Duodenal mucosa (tissue), 2 donors: ENCODE measurements around the gene KLK6.

Experiments used
- H3K27ac ChIP-seq: one replicate; pipeline ENCODE4 v1.7.0; 2013; ENCODE audit warnings: low read depth, low read length
- H3K27me3 ChIP-seq, 2 donors: one replicate each; pipeline ENCODE4 v1.7.0; 2013; ENCODE audit warnings: low read length in 2 of 2, control low read depth in 1 of 2; ENCODE audit not compliant: insufficient read depth in 2 of 2, control insufficient read depth in 1 of 2
- H3K36me3 ChIP-seq, 2 donors: one replicate each; pipeline ENCODE4 v1.7.0; 2013; ENCODE audit warnings: low read length in 2 of 2, control low read depth in 1 of 2; ENCODE audit not compliant: insufficient read depth in 2 of 2, control insufficient read depth in 1 of 2
- H3K4me1 ChIP-seq, 2 donors: one replicate each; pipeline ENCODE4 v1.7.0; 2013; ENCODE audit warnings: low read length in 2 of 2, control low read depth in 1 of 2; ENCODE audit not compliant: insufficient read depth in 2 of 2, control insufficient read depth in 1 of 2
- H3K4me3 ChIP-seq, 2 donors: one replicate each; pipeline ENCODE4 v1.7.0; 2013; ENCODE audit warnings: low read length in 2 of 2, low read depth in 1 of 2
- H3K9ac ChIP-seq, 2 donors: one replicate each; pipeline ENCODE4 v1.7.0; 2013; ENCODE audit warnings: low read length in 2 of 2, low read depth in 1 of 2
- H3K9me3 ChIP-seq, 2 donors: one replicate each; pipeline ENCODE4 v1.7.0; 2013; ENCODE audit warnings: low read length in 2 of 2, control low read depth in 1 of 2; ENCODE audit not compliant: control insufficient read depth in 1 of 2

KLK6 gene

DNA sequence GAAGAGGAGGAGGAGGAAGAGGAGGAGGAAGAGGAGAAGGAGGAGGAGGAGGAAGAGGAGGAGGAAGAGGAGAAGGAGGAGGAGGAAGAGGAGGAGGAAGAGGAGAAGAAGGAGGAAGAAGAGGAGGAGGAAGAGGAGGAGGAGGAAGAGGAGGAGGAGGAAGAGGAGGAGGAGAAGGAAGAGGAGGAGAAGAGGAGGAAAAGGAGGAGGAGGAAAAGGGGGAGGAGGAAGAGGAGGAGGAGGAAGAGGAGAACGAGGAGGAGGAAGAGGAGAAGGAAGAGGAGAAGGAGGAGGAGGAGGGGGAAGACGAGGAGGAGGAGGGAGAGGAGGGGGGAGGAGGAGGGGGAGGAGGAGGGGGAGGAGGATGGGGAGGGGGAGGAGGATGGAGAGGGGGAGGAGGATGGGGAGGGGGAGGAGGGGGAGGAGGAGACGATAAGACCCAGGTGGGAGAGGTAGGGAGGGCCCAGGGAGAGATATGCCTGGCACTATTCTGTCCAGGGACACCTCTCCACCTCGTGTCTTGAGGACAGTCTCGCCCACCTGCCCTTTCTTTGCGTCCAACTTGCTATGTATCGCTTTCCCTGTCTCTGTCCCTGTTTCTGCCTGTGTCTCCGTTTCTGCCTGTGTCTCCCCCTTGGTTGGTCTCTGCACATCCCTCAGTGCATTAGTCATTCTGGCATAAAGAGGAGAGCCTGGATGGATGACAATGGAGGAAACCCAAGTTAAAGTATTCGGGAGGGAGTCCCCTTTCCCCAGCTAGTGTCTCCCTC, 9.5 kb downstream of the KLK6 start:
- Histone ChIP-seq H3K4me3 (no peak overlapping the region), H3K9me3 (no peaks in the 10 kb centered on the region), H3K27me3 (no peaks in the 10 kb centered on the region), H3K36me3 (no peaks in the 10 kb centered on the region), H3K9ac (no peak overlapping the region), H3K4me1 (no peaks in the 10 kb centered on the region), H3K27ac (no peak overlapping the region)

GRCh38 chr19:50957587-50957986, 11.8 kb downstream of the KLK6 start:
- Histone ChIP-seq H3K4me3 (no peak overlapping the region), H3K36me3 (no peaks in the 10 kb centered on the region), H3K9me3 (no peaks in the 10 kb centered on the region), H3K9ac (no peak overlapping the region), H3K27me3 (no peaks in the 10 kb centered on the region), H3K4me1 (no peaks in the 10 kb centered on the region), H3K27ac (no peak overlapping the region)

GRCh38 chr19:50952910-50953309, 16.5 kb downstream of the KLK6 start, which contains the start of gene KLK5:
TSS of gene KLK5 (minus strand) at chr19:50953038. CDS start at chr19:50952657, 381 bp downstream.
- H3K36me3 ChIP-seq, result no peaks in the 10 kb centered on the region
- no peaks in the 10 kb centered on the region for H3K9me3 ChIP-seq
- no peak within 1 kb of the TSS for H3K9ac ChIP-seq
- H3K4me3 ChIP-seq, result no peak within 1 kb of the TSS
- H3K4me1 ChIP-seq, result no peaks in the 10 kb centered on the region
- H3K27ac ChIP-seq, result no peak within 1 kb of the TSS
- H3K27me3 ChIP-seq, result no peaks in the 10 kb centered on the region

DNA sequence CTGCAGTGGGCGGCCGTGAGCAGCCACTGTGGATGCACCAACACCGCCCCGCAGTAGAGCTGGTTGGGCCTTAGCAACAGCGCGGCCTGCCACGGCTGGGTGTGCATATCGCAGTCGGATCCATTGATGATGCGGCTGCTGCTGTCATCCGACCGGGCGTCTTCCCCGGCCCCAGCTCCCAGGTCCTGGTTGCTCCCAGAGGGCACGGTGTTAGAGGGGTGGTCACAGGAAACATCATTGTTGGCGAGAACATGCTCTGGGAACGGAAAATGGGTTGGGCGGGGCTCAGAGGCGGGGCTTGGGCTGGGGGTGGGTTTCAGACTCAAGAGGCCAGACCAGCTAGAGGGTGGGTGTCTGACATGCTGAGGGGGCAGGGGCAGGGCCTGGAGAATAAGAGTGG, 19.5 kb downstream of the KLK6 start:
- Histone ChIP-seq H3K36me3 (no peaks in the 10 kb centered on the region), H3K4me1 (no peaks in the 10 kb centered on the region), H3K9ac (no peak overlapping the region), H3K9me3 (no peaks in the 10 kb centered on the region), H3K4me3 (no peak overlapping the region), H3K27ac (no peak overlapping the region), H3K27me3 (no peaks in the 10 kb centered on the region)

DNA sequence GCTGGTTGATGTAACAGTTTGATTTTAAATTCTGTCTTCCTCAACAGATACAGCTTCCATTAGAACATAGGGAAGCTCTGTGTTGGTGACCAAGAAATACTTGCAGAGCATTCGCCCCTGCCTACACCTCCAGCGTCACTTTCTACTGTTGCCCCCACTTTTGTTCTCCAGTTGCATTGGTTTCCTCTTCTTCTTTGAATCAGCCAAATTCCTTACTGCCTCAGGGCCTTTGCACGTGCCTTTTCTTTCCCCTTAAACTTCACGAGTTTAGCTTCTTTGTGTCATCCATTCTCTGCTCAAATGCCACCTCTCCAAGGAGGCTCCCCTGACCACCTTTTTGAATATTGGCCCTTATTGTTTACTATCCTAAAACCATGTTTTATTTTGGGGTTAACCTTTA, 22.3 kb downstream of the KLK6 start:
- Histone ChIP-seq H3K4me1 (no peaks in the 10 kb centered on the region), H3K9ac (no peak overlapping the region), H3K4me3 (no peak overlapping the region), H3K27ac (no peak overlapping the region), H3K9me3 (no peaks in the 10 kb centered on the region), H3K27me3 (no peaks in the 10 kb centered on the region), H3K36me3 (no peaks in the 10 kb centered on the region)

DNA sequence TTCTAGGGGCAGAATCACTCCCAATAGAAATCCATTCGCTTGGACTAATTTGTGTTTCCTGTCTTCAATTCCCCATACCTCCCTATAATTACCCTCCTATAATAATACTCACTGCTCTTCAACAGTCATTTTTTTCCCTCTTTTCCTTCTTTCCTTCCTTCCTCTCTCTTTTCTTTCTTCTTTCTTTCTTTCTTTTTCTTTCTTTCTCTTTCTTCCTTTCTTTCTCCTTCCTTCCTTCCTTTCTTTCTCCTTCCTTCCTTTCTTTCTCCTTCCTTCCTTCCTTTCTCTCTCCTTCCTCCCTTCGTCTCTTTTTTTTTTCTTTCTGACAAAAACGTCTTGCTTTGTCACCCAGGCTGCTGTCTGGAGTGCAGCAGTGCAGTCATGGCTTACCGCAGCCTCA, 24.6 kb downstream of the KLK6 start:
- Histone ChIP-seq H3K36me3 (no peaks in the 10 kb centered on the region), H3K4me1 (no peaks in the 10 kb centered on the region), H3K9ac (no peak overlapping the region), H3K4me3 (no peak overlapping the region), H3K27me3 (no peaks in the 10 kb centered on the region), H3K27ac (no peak overlapping the region), H3K9me3 (no peaks in the 10 kb centered on the region)

GRCh38 chr19:50943074-50943828, 26.1 kb downstream of the KLK6 start:
- Histone ChIP-seq H3K27ac (no peak overlapping the region), H3K4me1 (no peaks in the 10 kb centered on the region), H3K9ac (no peak overlapping the region), H3K4me3 (no peak overlapping the region), H3K36me3 (no peaks in the 10 kb centered on the region), H3K9me3 (no peaks in the 10 kb centered on the region), H3K27me3 (no peaks in the 10 kb centered on the region)

- Histone ChIP-seq H3K4me3 (no peak overlapping the region), H3K27ac (no peak overlapping the region), H3K9ac (no peak overlapping the region), H3K36me3 (no peaks in the 10 kb centered on the region), H3K9me3 (no peaks in the 10 kb centered on the region), H3K27me3 (no peaks in the 10 kb centered on the region), H3K4me1 (no peaks in the 10 kb centered on the region)
These were observed 29.8 kb downstream of the KLK6 start for GRCh38 chr19:50939596-50939995.

DNA sequence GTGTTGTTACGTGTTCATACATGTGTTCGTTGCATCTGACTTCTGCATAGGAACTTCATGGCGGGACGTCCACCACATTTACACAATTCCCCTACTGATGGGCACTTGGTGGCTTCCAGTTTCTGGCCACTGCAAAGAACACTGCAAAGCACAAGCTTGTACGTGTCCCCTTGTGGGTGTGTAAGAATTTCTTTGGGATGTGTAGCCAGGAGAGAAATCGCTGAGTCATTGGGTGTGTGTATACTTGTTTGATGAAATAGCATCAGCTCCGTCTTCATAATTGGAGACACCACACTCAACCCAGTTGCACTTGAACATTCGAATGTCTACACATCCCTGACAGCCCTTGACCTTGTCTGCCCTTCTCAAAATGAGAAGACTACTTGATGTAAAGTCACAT, 35.8 kb downstream of the KLK6 start:
- Histone ChIP-seq H3K9me3 (no peaks in the 10 kb centered on the region), H3K27me3 (peaks cover 0 to 9% of the 10 kb centered on the region in 2 donors), H3K4me1 (no peaks in the 10 kb centered on the region), H3K36me3 (no peaks in the 10 kb centered on the region), H3K9ac (no peak overlapping the region), H3K27ac (no peak overlapping the region), H3K4me3 (no peak overlapping the region)

- Histone ChIP-seq H3K4me3 (no peak overlapping the region), H3K27ac (no peak overlapping the region), H3K9me3 (no peaks in the 10 kb centered on the region), H3K36me3 (no peaks in the 10 kb centered on the region), H3K9ac (no peak overlapping the region), H3K4me1 (no peaks in the 10 kb centered on the region), H3K27me3 (peaks cover 0 to 9% of the 10 kb centered on the region in 2 donors)
These were observed 36.7 kb downstream of the KLK6 start for GRCh38 chr19:50932690-50933083.
